Fibroblast of skin of back (primary cell): ENCODE data around the gene ENPP5. TPM values are rescaled to one million over a fixed set of nuclear protein-coding genes. Genes with fewer than 3 reads are reported as not detected.

Experiments used
- DNase-seq: peaks from one replicate; pipeline ENCODE4 v3.0.0-alpha.2; 2013
- polyA plus RNA-seq, 2 experiments: library from polyadenylated mRNA; unstranded; fragments of 120-200 nt; gene quantifications; one replicate each; pipeline ENCODE4 v1.2.1, GENCODE V29; 2013; ENCODE audit not compliant: insufficient read length in 2 of 2

The ENPP5 gene, protein sequence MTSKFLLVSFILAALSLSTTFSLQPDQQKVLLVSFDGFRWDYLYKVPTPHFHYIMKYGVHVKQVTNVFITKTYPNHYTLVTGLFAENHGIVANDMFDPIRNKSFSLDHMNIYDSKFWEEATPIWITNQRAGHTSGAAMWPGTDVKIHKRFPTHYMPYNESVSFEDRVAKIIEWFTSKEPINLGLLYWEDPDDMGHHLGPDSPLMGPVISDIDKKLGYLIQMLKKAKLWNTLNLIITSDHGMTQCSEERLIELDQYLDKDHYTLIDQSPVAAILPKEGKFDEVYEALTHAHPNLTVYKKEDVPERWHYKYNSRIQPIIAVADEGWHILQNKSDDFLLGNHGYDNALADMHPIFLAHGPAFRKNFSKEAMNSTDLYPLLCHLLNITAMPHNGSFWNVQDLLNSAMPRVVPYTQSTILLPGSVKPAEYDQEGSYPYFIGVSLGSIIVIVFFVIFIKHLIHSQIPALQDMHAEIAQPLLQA
- not detected for polyA plus RNA-seq (2013, experiment 1 of 2; ENCODE audit: insufficient read length)
- polyA plus RNA-seq (2013, experiment 2 of 2; ENCODE audit: insufficient read length): 0.04 TPM

DNA sequence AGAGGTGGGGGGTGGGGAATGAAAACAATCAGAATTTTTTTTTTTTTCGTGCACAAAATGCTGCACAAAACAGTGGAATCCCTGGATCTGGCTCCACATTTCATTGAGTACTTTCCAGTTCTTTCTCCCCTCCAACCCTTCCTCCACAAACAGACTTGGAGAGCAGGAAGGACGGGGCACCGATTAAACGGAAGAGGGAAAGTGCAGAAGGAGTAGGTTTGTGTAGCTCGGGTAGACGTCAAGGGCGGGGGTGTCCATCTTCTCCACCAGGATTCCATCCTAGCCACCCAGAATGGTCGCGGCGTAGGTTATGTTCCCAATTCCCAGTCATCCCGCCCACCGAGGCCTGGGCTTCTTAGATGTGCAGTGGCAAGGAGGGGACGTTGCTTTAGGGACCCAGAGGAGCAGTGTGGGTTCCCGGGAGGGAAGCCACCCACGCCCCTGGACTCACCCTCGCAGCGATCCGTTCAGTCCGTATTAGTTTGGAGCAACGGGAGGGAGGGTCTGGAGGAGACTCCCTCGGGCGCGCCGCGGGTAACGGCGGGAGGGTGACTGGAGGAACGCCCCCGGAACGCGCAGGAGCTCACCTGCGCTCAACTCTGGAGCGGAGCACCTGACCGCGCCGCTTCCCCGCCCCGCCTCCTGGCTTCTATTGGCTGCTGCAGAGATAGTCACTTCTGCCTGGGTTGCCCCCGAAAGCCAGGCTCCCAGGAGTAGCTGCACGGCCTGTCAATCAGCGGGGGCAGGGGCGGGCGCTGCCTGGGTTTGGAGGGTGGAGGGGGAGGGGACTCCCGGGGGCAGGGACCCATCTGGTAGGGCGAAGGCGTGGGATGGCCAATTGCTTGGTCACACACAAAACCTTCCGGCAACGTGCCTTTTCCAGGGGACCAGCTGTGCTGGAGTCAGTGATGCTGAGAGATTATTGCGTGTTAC is at the start of gene ENPP5:
ENPP5 (minus strand) TSS at position 624 of the 933 bp plus-strand sequence. CDS start 2,718 bp downstream, outside the sequence.
- no peak for DNase-seq

DNA sequence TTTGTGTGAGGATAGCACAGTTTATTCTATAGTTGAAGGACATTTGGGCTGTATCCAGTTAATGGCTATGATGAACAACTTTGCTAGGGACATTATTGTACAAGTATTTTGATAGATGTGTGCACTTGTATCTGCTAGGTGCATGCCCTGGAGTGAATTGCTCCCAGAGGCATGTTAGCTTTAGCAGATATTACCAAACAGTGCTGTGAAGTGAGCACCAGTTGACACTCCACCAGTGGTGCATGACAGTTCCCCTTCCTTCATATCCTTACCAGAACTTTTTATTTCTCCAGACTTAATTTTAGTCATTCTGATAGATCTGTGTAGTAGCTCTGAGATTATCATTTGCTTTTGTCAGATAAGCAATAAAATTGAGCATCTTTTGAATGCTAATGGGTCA is 48.9 kb upstream of the ENPP5 start:
- no peak for DNase-seq

DNA sequence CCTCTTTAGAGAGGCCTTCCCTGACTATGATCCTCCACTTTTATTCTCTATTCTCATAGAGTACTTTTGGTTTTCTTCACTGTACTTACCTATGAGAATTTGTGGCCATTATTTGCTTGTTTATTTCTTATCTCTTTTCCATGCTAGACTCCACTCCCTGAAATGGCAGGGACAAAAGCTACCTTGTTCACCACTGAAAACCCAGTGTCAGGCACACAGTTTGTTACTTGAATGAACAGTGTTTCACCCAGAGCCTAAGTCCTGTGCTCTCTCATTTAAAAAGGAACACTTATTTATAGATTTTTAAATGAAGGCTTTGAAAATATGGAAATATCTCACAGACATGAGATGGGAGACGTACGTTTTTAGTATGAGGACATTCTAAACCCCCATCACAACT is 47.7 kb upstream of the ENPP5 start:
- no peak for DNase-seq

DNA sequence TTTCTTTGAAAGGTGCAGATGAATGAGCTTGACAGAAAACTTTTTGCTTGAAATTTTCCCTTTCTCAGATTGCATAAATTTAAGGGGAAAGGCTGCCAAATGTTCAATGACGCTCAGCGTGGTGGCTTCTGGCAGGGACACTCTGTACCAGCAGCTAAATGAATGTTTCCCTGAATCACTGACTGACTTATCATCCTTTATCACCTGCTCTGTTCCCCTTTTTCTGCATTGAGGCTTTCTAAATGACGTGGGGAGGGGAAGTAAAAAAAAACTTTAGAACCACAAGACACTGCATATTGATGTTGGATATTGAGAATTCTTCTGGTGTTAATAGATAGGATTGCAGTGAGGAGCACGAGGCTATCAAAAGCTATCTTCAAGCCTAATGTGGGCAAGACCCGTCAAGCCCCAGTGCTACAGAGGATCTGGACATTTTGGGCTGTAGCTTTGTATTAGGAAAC is 46.9 kb upstream of the ENPP5 start:
- no peak for DNase-seq

DNA sequence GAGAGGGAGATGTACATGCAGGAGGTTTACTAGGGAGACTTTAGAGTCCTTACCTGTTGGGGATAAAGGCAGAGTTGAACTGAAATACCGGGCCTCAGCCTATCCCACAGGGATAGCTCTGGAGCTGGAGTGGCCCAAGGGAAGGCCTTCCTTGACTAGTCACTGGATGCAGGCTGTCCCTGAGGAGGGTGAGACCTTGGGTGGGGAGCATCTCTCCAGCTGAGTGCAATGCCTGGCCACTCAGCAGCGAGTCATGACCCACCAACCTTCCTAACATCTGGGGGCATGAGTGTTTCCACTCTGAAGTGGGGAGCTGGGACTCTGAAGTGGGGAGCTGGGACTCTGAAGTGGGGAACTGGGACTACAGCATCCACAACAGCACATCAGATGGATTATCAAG is 46.1 kb upstream of the ENPP5 start:
- no peak for DNase-seq

DNA sequence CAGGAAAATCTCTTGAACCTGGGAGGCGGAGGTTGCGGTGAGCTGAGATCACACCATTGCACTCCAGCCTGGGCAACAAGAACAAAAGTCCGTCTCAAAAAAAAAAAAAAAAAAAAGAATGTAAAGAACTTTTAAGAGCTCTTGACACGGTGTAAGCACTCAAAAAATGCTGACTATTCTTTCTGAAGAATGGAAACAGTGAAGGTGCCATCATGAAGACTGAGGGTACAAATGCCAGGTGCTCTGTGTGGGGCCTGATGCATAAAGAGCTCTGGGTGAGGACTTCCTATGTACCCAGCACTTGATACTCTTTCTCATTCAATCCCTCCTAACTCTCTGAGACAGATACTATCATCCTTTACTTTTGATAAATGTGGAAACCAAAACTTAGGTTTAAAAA is 45.0 kb upstream of the ENPP5 start:
- DNase-seq: no peak

DNA sequence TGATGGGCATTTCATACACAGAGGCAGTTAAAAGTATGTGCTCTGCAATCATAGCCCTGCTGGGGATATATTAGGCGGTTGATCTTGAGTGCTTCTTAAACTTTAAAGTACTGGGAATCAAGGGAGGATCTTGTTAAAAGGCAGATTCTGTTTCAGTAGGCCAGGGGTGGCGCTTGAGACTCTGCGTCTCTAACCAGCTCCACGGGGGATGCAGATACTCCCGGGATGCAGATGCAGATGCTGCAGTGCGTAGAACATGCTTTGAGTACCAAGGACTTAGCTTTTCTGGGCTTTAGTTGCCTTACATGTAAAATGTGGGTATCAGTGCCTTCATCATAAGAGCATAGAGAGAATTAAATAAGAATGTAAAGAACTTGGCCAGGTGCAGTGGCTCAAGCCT is 44.4 kb upstream of the ENPP5 start:
- no peak for DNase-seq

DNA sequence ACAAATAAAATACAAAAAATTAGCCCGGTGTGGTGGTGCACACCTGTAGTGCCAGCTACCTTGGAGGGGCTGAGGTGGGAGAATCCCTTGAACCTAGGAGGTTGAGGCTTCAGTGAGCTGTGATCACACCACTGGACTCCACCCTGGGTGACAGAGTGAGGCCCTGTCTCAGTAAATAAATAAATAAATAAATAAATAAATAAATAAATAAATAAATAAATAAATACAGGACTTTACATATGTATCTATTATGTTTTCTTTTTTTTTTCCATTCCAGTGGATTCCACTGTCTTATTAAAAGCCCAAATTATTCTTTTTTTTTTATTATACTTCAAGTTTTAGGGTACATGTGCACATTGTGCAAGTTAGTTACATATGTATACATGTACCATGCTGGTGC is 41.1 kb upstream of the ENPP5 start:
- DNase-seq: no peak

DNA sequence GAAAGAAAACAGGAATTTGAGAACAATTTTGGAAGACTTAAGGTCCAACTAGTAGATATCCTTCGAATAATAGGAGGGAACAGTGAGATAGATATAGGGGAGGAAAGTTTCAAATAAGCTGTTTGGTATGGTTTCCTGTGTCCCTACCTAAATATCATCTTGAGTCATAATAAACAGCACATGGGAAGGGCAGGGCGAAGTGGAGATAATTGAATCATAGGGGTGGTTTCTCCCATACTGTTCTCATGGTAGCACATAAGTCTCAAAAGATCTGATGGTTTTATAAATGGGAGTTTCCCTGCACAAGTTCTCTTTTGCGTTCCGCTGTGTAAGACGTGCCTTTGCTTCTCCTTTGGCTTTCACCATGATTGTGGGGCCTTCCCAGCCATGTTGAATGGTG is 39.5 kb upstream of the ENPP5 start:
- DNase-seq: no peak

DNA sequence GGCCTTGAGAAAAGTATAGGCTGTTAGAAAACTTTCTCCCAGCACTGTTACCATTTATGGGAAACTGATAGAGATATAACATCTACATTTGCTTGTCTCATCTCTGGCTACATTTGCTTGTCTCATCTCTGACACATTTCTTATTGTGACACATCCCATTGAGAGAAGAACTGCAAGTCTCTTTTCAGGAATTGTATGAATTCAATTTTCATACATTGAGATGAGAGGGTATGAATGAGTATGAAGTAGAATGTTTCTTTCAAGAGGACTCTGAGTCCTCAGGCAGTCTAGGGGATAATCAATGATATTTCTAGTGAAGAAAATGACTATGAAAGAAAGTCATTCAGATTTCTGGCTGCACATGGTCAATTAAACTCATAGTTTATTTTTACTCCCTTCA is 37.5 kb upstream of the ENPP5 start:
- no peak for DNase-seq

DNA sequence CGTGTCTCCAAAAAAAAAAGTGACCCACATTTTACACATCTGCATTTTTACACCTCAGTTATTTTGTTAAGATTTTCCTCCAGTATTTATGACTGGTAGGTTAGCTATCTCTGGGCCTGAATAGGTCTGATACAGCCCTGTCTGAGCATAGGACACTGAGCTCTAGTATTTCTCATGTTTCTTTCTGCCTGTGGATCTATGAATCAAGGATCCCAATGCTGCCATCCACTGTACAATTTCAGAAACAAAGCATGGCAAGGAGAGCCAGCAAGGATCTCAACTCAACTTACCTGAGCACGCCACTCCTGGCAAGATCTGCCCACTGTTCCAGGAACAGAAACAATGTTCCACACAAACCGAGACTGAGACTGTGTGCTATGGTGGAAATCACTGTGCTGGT is 36.4 kb upstream of the ENPP5 start:
- DNase-seq: no peak

DNA sequence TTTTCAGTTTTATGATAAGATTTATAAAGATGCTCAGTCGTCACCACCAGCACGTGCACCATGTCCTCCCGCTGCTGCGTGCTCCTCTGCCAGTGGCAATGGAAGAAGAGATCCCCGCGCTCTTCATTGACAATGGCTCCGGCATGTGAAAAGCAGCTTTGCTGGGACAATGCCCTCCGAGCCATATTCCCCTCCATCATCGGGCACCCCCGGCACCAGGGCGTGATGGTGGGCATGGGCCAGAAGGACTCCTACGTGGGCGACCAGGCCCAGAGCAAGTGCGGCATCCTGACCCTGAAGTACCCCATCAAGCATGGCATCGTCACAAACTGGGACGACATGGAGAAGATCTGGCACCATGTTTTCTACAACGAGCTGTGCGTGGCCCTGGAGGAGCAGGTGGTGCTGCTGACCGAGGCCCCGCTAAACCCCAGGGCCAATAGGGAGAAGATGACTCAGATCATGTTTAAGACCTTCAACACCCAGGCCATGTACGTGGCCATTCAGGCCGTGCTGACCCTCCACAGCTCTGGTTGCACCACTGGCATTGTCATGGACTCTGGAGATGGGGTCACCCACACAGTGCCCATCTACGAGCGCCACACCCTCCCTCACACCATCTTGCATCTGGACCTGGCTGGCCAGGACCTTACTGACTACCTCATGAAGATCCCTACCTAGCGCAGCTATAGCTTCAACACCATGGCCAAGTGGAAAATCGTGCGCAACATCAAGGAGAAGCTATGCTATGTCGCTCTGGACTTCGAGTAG is 34.3 kb upstream of the ENPP5 start:
- no peak for DNase-seq

DNA sequence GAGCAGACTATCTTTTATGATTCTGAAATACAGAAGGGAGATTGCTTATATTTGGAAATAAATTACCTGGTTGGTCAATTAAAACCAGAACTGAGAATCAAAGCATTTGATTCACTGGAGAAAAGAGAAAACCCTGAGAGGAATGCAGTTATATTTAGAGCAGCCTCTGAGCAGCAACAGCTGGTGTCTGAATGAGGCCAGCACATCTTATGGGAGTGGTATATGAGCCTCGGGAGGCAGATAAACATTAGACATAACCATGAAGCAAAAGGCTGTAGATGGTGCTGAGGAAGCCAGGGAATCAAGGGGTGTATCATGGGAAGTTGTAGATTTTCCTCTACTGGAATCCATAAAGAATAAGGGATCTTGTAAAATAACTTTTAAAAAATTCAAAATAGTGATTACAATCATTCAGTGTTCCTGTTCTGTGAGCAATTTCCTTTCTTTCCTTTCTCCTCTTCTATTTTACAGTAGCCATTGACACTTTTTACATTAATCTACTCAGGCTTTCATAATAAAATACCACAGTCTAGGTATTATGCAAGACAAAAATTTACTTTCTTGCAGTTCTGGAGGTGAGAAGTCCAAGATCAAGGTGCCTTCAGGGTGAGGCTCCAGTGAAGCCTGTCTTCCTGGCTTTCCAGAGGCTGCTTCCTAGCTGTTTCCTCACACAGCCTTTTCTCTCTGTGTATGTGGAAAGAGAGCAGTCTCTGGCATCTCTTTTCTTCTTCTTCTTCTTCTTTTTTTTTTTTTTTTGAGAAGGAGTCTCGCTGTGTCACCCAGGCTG is 32.8 kb upstream of the ENPP5 start:
- no peak for DNase-seq

DNA sequence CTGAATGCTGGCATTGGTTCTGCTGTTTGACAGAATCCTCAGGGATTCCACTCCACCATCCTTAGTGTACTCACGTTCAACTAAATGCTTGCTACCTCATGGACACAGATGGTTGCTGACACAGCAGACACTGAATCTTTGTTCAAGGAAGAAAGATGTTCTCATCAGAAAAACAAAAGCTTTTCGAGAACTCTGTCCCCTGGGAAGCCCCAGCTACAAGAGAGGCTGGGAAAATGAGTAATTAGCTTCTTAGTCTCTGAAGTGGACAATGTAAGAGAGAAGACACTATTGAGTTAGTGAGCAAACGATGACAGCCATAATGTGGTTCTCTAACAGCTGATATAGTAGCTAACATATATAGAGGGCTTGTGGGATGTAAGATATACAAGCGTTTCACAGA is 30.9 kb upstream of the ENPP5 start:
- DNase-seq: no peak

DNA sequence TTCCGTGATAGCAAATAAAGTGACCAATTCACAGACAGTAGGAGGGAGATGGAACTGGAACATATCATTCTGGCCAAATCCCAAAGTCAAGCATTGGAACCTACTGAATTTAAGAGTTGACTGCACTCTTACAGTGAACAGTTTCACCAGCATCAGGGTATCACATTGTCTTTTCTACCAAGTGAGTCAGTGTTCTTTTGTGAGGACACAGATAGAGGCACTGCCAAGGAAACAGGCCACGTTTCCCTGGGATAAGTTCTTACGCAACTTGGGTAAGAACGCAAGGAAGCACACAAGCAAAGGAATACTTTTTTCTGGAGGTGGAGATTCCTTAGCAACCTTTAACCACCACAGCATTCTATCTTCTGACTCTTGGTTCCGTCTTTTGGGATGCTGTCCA is 28.6 kb upstream of the ENPP5 start:
- DNase-seq: no peak

DNA sequence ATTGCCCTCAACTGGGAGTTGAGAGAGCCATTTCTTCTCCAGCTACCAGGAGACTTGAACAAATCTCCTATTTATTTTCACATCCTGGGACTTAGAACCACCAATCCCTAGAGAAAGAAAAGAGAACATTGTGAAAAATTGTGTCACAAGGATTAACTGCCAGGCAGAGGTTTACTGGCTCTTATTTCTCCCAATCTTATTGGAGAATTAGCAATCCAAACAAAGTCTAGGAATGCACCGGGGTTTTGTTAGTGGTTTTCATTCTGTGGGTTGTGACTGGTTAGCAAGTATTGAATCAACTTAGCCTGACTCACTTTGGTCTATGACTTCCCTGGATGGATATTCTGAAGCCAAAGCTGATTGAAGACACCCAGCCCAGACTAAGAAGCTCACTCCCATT is 21.2 kb upstream of the ENPP5 start:
- peak; percentile 83 for DNase-seq

DNA sequence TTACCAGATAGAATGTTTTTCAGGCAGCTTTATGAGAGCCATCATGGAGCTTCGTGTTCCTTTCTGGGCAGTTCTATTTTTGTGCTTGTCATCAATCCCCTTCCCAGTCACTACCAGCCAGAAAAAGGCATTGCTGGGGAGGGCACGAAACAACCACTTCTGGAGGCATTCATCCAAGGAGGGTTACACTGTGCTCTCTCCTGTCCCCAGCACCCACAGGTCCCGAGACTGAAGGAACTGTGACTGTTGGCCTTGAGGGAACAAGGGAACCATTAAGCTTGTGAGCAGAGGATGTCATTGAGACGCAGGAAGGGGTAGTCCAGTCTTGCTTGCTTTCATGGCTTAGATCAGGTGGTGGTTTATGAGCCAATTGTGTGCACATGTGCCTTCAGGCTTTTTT is 20.1 kb upstream of the ENPP5 start:
- no peak for DNase-seq

DNA sequence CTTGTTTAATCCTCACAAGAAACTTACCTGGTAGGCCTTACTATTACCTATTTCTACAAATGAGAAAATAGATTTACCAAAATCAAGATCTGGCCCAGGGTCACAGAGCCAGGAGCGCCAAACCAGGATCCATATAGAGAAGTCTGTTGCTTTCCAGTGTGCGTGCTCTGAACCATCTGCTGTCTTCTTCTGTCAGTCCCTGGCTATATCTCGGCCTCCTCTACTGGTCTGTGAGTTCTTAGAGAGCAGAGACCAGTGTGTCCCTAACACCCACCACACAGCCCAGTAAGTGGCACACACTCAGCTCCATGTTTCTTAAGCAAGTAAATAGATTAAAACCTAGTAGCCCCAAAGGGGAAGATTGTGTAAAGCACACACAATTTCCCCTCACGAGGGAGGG is 18.9 kb upstream of the ENPP5 start:
- DNase-seq: no peak

DNA sequence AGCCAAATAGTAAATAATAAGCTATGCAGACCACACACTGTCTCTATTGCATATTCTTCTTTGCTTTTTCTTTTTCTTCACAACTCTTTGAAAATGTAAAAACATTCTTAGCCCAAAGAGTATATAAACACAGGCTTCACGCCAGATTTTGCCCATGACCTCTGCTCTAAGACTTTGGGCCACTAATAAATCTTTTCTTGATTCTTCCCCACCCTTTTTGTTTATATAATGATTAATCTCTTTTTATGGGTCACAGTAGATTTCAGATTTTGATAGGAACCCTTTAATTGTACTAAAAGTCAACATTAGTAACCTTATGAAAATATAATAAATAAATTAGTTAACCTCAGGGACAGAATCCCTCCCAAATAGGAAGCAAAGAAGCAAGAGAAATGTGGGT is 15.8 kb upstream of the ENPP5 start:
- DNase-seq: no peak

DNA sequence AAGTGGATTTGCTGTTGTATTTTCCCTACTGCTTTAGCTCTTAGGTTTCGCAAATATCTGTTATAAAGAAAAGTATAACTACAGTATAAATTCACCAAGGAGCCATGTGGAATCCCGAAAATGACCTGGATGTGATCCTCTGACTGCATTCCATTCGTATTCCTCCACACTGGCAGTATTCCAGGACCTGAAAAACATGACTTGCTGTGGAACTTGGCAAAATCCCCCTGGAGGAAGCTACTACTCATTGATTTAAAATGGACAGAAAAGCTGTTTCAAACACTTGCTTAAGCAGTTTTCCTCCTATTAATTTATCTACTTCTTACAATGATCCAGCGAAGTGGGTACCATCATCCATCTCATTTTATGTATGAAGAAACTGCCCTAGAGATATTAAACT is 13.3 kb upstream of the ENPP5 start:
- peak; percentile 85 for DNase-seq

DNA sequence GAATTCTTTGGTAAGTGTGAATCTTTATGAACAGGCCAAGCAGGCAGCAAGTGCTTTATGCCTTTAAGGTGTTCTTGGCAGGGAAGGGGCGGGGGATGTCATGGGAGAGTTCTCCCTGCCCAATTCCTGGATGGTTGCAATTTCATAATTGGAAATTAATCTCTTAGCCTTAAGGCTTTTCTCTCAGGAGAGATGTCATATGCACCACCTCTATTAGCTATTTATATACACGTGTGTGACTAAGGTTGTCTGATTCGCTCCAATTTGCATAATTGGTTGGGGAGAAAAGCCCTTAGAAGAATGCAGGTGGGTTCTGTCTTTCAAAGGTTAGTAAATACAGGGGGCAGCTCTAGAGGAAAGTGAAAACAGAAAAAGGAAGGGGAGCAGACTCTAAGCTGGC is 5.2 kb upstream of the ENPP5 start:
- DNase-seq: no peak

DNA sequence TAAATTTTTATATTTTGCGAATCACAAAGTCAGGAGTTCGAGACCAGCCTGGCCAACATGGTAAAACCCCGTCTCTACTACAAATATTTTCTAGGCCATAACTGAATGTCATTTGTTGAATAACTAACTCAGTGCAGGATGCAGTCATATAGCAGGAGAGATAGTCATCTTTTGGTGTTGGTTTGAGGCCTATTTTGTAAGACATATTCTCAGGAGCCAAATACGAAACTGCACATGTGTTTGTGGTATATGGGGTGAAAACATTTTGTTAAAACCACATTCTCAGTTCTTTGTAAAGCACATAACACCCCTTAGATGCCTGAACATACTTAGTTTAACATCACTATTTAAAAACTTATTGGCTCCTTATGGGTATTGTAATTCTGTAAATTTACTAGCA is 4.7 kb upstream of the ENPP5 start:
- no peak for DNase-seq
